Activated CD4-positive, alpha-beta T cell treated with anti-CD3 and anti-CD28 coated beads, Interleukin-2, amount 10 ng/mL, durations not matched to agents 24 days and 14 days (primary cell): ENCODE results near the gene GGN. TPM values are rescaled to one million over a fixed set of nuclear protein-coding genes. Genes with fewer than 3 reads are reported as not detected.
A peak's percentile ranks its signal among the peaks of the same experiment; 100 is the strongest.
"Not testable (repeated sequence)": the region's sequence is repeated elsewhere in the genome, so short reads cannot be mapped to it uniquely, and the experiment has no call there.

Source experiments
- DNase-seq: peaks from one replicate; pipeline ENCODE4 v3.0.0; 2022
- H3K27ac Mint-ChIP-seq: one replicate; pipeline ENCODE4 v1.8.0; 2022; ENCODE audit warnings: mild to moderate bottlenecking, mixed read lengths
- H3K27me3 Mint-ChIP-seq: one replicate; pipeline ENCODE4 v1.8.0; 2022; ENCODE audit warnings: mixed read lengths
- H3K36me3 Mint-ChIP-seq: one replicate; pipeline ENCODE4 v1.8.0; 2022; ENCODE audit warnings: low read depth, mild to moderate bottlenecking, mixed read lengths
- H3K4me1 Mint-ChIP-seq: one replicate; pipeline ENCODE4 v1.8.0; 2021; ENCODE audit warnings: mixed read lengths
- H3K4me3 Mint-ChIP-seq: one replicate; pipeline ENCODE4 v1.8.0; 2022; ENCODE audit warnings: mild to moderate bottlenecking, moderate library complexity, mixed read lengths
- H3K9me3 Mint-ChIP-seq: one replicate; pipeline ENCODE4 v1.8.0; 2021; ENCODE audit warnings: mixed read lengths
- intact Hi-C: fragments of 100-400 bp; cut with micrococcal nuclease; formaldehyde crosslinking; loops from one replicate; pipeline ENCODE4 v1.15.1; 2023
- total RNA-seq: library from RNA; stranded (reverse); gene quantifications from 2 replicates; pipeline ENCODE4 v1.2.3, GENCODE V29; 2022

The GGN gene
- total RNA-seq, 1 donor from 2014 or later, result 1.0 TPM

DNA sequence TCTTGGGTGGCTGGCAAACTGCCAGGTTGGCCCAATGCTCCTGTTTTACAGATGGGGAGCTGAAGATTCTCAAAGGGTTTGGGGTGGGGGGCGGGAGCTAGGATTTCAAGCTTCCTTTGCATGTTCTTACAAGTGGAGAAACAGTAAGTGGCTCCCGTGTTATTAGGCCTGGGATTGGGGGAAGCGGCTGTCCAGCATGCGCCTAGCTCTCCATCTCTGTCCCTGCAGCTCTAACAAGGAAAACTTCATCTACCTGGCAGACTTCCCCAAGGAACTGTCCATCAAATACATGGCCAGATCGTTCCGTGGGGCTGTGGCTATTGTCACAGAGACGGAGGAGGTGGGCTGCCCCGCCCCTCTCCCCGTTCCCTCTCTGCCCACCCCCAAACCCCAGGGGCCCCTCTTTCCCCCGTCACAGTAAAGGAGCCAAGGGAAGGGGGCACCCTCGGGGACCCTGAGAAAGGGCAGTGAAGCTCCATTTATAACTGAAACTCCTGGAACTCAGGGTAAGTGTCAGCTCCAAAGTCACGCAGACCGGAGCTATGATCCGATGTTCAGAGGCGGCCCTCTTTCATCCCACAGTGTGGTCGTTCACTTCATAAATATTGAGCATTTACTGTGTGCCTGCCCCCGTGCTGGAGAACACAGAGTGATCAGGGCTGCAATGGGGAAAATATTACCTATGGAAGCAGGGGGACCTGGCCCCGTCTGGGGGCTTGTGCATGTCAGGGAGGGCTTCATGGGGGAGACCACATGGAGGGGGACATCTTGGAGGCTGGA, 28.4 kb downstream of the GGN start:
- Mint-ChIP-seq H3K36me3 (no peaks in the 10 kb centered on the region), H3K27ac (no peak overlapping the region), H3K9me3 (no peaks in the 10 kb centered on the region), H3K4me3 (peak overlapping the region; percentile 34), H3K27me3 (peaks cover 37% of the 10 kb centered on the region), H3K4me1 (peaks cover 10% of the 10 kb centered on the region)
- DNase-seq, result no peak
- intact Hi-C loops, result no loop called here

DNA sequence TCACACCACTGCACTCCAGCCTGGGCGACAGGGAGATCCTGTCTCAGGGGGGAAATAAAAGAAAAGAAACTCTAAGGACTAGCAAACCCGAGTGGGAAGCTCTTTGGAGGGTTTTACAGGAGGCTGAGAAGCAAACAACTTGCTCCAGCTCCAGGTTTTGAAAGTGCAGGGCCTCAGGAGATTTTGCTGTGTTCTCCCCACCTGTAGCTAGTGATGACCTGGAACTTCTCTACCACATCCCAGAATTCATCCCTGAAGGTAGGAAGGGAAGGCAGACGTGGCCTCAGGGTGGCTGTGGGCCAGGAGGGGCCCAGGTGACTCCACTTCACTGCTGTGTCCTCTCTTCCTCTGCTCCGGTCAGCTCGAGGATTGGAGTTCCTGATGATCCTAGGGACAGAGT, 29.8 kb downstream of the GGN start:
- Mint-ChIP-seq H3K27me3 (peaks cover 37% of the 10 kb centered on the region), H3K9me3 (no peaks in the 10 kb centered on the region), H3K4me1 (peaks cover 10% of the 10 kb centered on the region), H3K27ac (no peak overlapping the region), H3K36me3 (no peaks in the 10 kb centered on the region), H3K4me3 (no peak overlapping the region)
- intact Hi-C loops, result no loop called here
- no peak for DNase-seq

DNA sequence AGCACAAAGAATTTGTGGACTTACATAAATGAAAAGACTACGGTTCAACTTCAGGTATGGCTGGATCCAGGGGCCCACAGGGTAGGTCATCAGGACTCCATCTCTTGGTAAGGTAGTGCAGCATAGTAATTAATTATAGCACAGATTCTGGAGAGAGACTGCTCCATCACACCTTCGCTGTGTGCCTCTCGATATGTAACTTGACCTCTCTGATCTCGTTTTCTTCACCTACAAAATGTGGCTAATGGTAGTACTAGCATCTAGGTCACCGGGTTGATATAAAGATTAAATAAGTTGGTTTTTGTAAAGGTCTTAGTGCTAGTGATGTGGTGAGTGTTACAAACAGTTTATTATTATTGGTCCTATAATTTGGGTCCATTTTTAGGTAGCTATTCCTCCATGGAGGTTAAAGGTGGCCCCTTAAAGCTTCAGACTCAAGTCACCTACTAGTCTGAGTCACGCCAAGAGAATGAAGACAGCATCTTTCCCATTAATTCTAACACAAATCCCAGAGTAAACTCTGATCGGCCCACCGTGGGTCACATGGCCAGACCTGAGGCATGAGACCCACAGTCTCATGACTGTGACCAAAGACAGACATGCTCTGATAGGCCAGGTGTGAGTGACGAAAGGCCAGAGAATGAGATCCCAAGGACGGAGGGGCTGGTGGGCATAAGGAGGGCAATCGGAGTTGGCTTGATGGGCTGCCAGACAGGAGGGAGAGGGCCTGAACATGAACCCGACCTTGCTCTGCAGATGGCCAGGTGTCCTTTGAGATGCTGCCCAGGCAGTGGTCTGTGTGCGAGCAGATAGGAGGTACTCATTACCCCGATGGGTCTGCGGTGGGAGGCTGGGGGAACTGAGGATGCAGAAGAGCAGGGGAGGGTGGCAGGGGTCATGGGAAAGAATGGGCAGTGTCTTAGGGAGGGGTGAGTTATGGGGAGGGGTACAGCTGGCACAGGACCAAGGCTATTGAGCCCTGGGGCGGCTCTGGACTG, 31.8 kb downstream of the GGN start:
- DNase-seq, result no peak
- Mint-ChIP-seq H3K36me3 (no peaks in the 10 kb centered on the region), H3K4me3 (no peak overlapping the region), H3K9me3 (no peaks in the 10 kb centered on the region), H3K27me3 (peaks cover 32% of the 10 kb centered on the region), H3K27ac (no peak overlapping the region), H3K4me1 (peaks cover 5% of the 10 kb centered on the region)
- intact Hi-C loops, result no loop called here

DNA sequence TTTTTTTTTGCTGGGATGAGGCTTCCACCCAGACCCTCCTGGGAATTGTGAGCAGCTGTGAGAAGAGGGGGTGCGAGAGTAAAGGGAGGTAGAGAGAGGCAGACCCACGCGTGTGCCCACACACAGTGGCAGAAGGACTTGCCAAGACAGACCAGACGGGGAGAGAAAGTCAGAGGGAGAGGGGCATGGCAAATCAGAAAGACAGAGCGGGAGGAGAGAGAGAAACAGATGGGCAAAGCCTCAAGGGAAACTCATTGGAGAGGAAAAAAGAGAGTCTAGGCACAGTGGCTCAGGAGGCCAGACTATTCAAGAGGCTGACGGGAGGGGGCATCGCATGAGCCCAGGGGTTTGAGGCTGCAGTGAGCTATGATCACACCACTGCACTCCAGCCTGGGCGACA, 35.2 kb downstream of the GGN start:
- peaks cover 12% of the 10 kb centered on the region for H3K27me3 Mint-ChIP-seq
- H3K4me1 Mint-ChIP-seq, result no peaks in the 10 kb centered on the region
- no peaks in the 10 kb centered on the region for H3K9me3 Mint-ChIP-seq
- DNase-seq, result no peak
- H3K27ac Mint-ChIP-seq, result no peak overlapping the region
- intact Hi-C loops, result no loop called here
- no peaks in the 10 kb centered on the region for H3K36me3 Mint-ChIP-seq
- H3K4me3 Mint-ChIP-seq, result no peak overlapping the region

DNA sequence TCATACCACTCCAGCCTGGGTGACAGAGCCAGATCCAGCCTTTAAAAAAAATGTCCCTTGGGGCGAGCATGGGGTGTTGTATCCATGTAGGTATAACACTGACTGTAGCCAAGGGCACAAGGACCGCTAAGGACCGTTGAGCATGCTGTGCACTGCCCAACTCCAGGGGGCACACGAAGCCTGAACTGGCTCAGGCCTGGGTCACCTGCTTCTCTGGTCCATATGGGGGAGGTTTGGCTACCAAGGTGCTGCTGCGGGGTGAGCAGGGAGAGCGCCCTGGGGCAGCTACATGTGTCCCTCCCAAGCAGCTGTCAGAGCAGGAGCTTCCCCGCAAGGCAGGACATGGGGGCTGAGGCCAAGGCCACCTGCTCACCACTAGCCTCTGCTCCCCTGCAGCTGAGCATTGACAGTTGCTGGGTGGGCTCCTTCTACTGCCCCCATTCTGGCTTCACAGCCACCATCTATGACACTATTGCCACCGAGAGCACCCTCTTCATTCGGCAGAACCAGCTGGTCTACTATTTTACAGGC, 35.9 kb downstream of the GGN start:
- no peak overlapping the region for H3K27ac Mint-ChIP-seq
- peaks cover 12% of the 10 kb centered on the region for H3K27me3 Mint-ChIP-seq
- intact Hi-C loops, result no loop called here
- no peaks in the 10 kb centered on the region for H3K36me3 Mint-ChIP-seq
- no peaks in the 10 kb centered on the region for H3K9me3 Mint-ChIP-seq
- H3K4me3 Mint-ChIP-seq, result no peak overlapping the region
- H3K4me1 Mint-ChIP-seq, result no peaks in the 10 kb centered on the region
- no peak for DNase-seq

DNA sequence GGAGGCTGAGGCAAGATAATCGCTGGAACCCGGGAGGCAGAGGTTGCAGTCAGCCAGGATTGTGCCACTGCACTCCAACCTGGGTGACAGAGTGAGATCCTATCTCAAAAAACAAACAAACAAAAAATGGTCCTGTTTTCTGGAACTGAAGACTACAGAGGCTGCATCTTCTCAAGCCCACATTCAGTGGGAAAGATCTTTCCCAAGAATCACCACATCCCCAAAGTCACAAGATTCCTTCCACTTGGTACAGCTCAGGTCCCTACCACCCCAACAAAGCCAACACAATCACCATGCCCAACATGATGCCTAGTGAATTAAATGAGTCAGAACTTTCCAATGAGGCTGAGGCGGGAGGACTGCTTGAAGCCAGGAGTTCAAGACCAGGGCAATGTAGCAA, 37.0 kb downstream of the GGN start:
- H3K4me1 Mint-ChIP-seq, result no peaks in the 10 kb centered on the region
- no peak overlapping the region for H3K27ac Mint-ChIP-seq
- no peaks in the 10 kb centered on the region for H3K36me3 Mint-ChIP-seq
- intact Hi-C loops, result no loop called here
- H3K27me3 Mint-ChIP-seq, result peaks cover 2% of the 10 kb centered on the region
- no peaks in the 10 kb centered on the region for H3K9me3 Mint-ChIP-seq
- no peak overlapping the region for H3K4me3 Mint-ChIP-seq
- no peak for DNase-seq

DNA sequence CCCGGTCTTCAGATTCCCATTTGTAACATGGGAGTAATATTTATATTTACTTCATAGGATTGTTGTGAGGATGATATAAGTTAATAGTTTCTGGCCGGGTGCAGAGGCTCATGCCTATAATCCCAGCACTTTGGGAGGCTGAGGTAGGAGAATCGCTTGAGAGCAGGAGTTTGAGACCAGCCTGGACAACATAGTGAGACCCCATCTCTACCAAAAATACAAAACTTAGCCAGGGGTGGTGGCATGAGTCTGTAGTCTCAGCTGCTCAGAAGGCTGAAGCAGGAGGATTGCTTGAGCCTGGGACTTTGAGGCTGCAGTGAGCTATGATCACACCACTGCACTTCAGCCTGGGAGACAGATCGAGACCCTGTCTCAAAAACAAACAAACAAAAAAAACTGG, 41.0 kb downstream of the GGN start:
- Mint-ChIP-seq H3K4me1 (peaks cover 1% of the 10 kb centered on the region), H3K27me3 (no peaks in the 10 kb centered on the region), H3K36me3 (no peaks in the 10 kb centered on the region), H3K27ac (no peak overlapping the region), H3K4me3 (no peak overlapping the region), H3K9me3 (no peaks in the 10 kb centered on the region)
- intact Hi-C loops, result no loop called here
- no peak for DNase-seq

DNA sequence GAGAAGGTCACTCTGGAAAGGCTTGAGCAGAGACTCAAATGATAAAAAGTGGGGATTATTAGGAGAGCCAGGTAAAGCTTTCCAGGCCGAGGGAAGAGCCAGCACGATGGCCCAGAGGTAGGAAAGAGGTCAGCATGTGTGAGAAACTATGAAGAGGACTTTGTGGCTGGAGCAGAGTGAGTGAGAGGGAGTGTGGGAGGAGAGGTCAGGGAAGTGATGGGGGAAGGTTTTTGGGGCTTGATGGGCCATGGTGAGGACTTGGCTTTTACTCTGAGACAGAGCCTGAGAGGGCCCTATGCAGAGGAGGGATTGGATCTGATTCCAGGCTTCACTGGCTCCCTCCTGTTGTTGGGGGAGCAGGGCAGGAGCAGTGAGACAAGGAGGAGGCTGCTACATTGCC, 46.9 kb downstream of the GGN start:
- peaks cover 2% of the 10 kb centered on the region for H3K36me3 Mint-ChIP-seq
- H3K4me1 Mint-ChIP-seq, result peaks cover 15% of the 10 kb centered on the region
- no peak overlapping the region for H3K4me3 Mint-ChIP-seq
- no peaks in the 10 kb centered on the region for H3K27me3 Mint-ChIP-seq
- intact Hi-C loops, result no loop called here
- no peak overlapping the region for H3K27ac Mint-ChIP-seq
- H3K9me3 Mint-ChIP-seq, result no peaks in the 10 kb centered on the region
- no peak for DNase-seq

DNA sequence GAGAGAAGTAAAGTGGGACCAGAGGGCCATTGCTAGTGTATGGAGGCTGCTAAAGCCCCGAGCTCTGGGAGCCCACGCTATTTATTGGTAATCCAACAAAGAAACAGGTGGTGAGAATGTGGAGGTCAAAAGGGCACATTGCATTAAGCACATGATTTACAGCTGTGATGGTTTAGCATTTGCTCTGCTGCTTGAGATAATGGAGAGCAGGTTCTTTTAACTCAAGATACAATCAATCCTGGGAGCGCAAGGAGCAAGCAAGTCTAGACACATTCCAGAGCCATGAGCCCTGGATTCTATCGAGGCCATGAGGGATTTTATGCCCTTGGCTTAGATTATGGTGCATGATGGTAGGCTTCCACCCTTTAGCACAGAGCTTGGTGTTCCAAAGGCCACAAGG, 48.8 kb downstream of the GGN start:
- intact Hi-C loops, result loop anchor here (5.0 kb wide), 1 partner anchor 558 kb away; the partner anchor contains the start of genes NFKBIB and SIRT2
- not testable (repeated sequence) for H3K9me3 Mint-ChIP-seq, H3K4me3 Mint-ChIP-seq, H3K27me3 Mint-ChIP-seq, H3K36me3 Mint-ChIP-seq, DNase-seq, H3K27ac Mint-ChIP-seq
- H3K4me1 Mint-ChIP-seq, result peaks cover 15% of the 10 kb centered on the region

DNA sequence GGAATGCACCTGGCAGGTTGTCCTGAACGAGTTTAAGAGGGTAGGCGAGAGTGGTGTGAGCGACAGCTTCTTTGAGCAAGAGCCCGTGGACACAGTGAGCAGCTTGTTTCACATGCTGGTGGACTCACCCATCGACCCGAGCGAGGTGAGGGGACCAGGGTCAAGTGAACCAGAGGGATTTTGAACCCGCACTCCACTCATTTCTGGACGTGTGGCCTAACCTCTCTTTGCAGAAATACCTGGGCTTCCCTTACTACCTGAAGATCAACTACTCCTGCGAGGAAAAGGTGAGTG, 50.5 kb downstream of the GGN start:
- H3K4me1 Mint-ChIP-seq, result peaks cover 14% of the 10 kb centered on the region
- intact Hi-C loops, result loop anchor here (5.0 kb wide), 1 partner anchor 560 kb away; the partner anchor contains the start of genes NFKBIB and SIRT2
- H3K9me3 Mint-ChIP-seq, result no peaks in the 10 kb centered on the region
- H3K27ac Mint-ChIP-seq, result peak overlapping the region; percentile 100
- H3K27me3 Mint-ChIP-seq, result no peaks in the 10 kb centered on the region
- H3K36me3 Mint-ChIP-seq, result peaks cover 2% of the 10 kb centered on the region
- DNase-seq, result no peak
- peak overlapping the region; percentile 100 for H3K4me3 Mint-ChIP-seq

DNA sequence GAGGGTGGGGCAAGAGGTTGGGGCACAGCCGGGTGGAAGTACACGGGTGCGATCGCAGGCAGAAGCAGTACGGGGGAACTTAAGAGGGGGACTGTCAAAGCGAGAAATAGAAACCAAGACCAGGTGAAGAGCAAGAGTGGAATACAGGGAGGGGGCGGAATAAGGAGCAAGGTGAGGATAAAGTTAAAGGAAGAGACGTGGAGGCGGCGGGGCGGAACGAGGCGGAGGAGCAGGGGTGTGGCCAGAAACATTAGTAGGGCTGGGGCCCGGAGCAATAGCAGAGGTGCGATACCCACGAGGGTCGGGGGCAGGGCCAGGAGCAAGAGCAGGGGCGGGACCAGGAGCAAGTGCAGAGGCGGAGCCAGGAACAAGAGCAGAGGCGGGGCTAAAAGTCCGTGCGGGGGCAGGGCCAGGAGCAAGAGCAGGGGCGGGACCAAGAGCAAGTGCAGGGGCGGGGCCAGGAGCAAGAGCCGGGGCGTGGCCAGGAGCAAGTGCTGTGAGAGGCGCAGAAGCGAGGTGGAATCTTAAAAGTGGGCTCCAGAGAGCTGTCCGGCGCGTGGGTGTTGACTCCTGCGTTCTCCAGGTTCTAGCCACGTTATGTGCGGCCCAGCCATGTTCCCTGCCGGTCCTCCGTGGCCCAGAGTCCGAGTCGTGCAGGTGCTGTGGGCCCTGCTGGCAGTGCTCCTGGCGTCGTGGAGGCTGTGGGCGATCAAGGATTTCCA, 51.0 kb downstream of the GGN start:
- peak overlapping the region; percentile 100 for H3K27ac Mint-ChIP-seq
- H3K4me3 Mint-ChIP-seq, result peak overlapping the region; percentile 100
- peaks cover 2% of the 10 kb centered on the region for H3K36me3 Mint-ChIP-seq

DNA sequence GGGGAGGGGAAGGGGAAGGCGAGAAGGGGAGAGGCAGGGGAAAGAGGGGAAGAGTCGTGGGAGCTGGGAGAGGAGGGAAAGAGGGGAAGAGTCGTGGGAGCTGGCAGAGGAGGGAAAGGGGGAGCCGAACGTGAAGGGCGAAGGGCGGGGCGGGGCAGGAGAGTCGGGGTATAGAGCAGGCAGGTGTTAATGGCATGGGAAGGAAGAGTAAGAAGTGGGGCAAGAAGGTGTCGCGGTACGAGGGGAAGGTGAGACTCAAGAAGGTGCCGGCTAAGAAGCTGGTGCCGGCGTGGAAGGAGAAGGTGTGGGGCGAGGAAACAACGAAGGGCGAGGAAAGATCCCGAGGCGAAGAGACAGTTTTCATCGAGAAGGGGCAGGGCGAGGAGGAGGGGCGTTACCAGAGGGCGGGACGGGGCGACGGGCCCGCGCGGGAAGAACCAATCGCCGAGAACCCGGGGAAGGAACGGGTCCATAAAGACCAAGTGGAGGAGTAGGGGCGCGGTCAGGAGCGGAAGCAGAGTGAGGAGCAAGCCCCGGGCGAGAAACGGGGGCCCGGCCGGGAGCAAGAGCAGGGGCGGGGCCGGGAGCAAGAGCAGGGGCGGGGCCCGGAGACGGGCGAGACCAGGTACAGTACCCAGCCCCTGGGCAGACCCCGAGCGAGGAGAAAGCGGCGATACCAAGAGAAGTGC, 51.7 kb downstream of the GGN start:
- H3K4me1 Mint-ChIP-seq, result peaks cover 14% of the 10 kb centered on the region
- peak overlapping the region; percentile 100 for H3K27ac Mint-ChIP-seq
- H3K27me3 Mint-ChIP-seq, result no peaks in the 10 kb centered on the region
- H3K36me3 Mint-ChIP-seq, result peaks cover 3% of the 10 kb centered on the region
- DNase-seq, result peak; percentile 98
- peak overlapping the region; percentile 100 for H3K4me3 Mint-ChIP-seq
- H3K9me3 Mint-ChIP-seq, result no peaks in the 10 kb centered on the region
- intact Hi-C loops, result loop anchor here (1.0 to 5.0 kb wide), 12 partner anchors 20 to 561 kb away; partner anchors contain the start of genes FAM98C, GGN, NFKBIB and PSMD8

More for the DNA sequence above, 51.0 kb downstream of the GGN start:
- H3K9me3 Mint-ChIP-seq, result no peaks in the 10 kb centered on the region
- no peaks in the 10 kb centered on the region for H3K27me3 Mint-ChIP-seq
- intact Hi-C loops, result loop anchor here (1.0 to 5.0 kb wide), 7 partner anchors 20 to 561 kb away; partner anchors contain the start of genes FAM98C, GGN, NFKBIB and PSMD8
- peaks cover 14% of the 10 kb centered on the region for H3K4me1 Mint-ChIP-seq
- DNase-seq, result peak; percentile 99
